WTC11 (cell line): Measurements from ENCODE around the gene NNT. TPM values are rescaled to one million over a fixed set of nuclear protein-coding genes. Genes with fewer than 3 reads are reported as not detected.
"Not testable (repeated sequence)": the region's sequence is repeated elsewhere in the genome, so short reads cannot be mapped to it uniquely, and the experiment has no call there.

Experiments used
- ATAC-seq: fragments of 200-7000 bp; cut with Tn5 transposase; 2 replicates; pipeline ENCODE4 v1.10.0; 2021; ENCODE audit warnings: mild to moderate bottlenecking, moderate library complexity
- CTCF ChIA-PET: fragments of 300-600 bp; sonication (Branson Sonifier 250); formaldehyde crosslinking; loops from one replicate; lab custom pipeline; 2021; ENCODE audit warnings: antibody characterized with exemption; lab: Charles Lee
- POLR2A ChIA-PET: fragments of 350-600 bp; sonication (Branson Sonifier 250); formaldehyde crosslinking; loops from one replicate; lab custom pipeline; 2021; ENCODE audit warnings: antibody characterized with exemption; lab: Charles Lee
- DNase-seq: peaks from one replicate; pipeline ENCODE4 v3.0.0; 2021; ENCODE audit warnings: low spot score
- H3K27ac Mint-ChIP-seq: 2 replicates; pipeline ENCODE4 v1.8.0; 2021; ENCODE audit warnings: mixed read lengths
- H3K27me3 Mint-ChIP-seq: 2 replicates; pipeline ENCODE4 v1.8.0; 2021; ENCODE audit warnings: low read depth, mild to moderate bottlenecking, moderate library complexity, mixed read lengths
- H3K36me3 Mint-ChIP-seq: 2 replicates; pipeline ENCODE4 v1.8.0; 2021; ENCODE audit warnings: mixed read lengths
- H3K4me1 Mint-ChIP-seq: 2 replicates; pipeline ENCODE4 v1.8.0; 2022; ENCODE audit warnings: mixed read lengths
- H3K4me3 Mint-ChIP-seq: 2 replicates; pipeline ENCODE4 v1.8.0; 2021; ENCODE audit warnings: mild to moderate bottlenecking, moderate library complexity, mixed read lengths
- H3K9me3 Mint-ChIP-seq: 2 replicates; pipeline ENCODE4 v1.8.0; 2021; ENCODE audit warnings: mixed read lengths
- CBFB ChIP-seq: sonication (generic); formaldehyde crosslinking; IDR thresholded peaks from 2 replicates; pipeline ENCODE4 v1.8.1; 2022; ENCODE audit warnings: mild to moderate bottlenecking, low read depth, missing genetic modification reagents
- IRF2 ChIP-seq: sonication (generic); formaldehyde crosslinking; IDR thresholded peaks from 2 replicates; pipeline ENCODE4 v1.8.0; 2022; ENCODE audit warnings: low read depth, missing genetic modification reagents, borderline replicate concordance
- KAT7 ChIP-seq: sonication (generic); formaldehyde crosslinking; IDR thresholded peaks from 2 replicates; pipeline ENCODE4 v1.8.1; 2023; ENCODE audit warnings: missing genetic modification reagents, mild to moderate bottlenecking, borderline replicate concordance
- NR2C2 ChIP-seq: sonication (generic); formaldehyde crosslinking; IDR thresholded peaks from 2 replicates; pipeline ENCODE4 v1.8.0; 2022; ENCODE audit warnings: mild to moderate bottlenecking, missing genetic modification reagents
- PRRX2 ChIP-seq: fragments of 250-450 bp; sonication (Bioruptor Pico); IDR thresholded peaks from 2 replicates; pipeline ENCODE4 v1.8.0; 2021; ENCODE audit warnings: mild to moderate bottlenecking
- TEAD1 ChIP-seq: sonication (generic); formaldehyde crosslinking; IDR thresholded peaks from 2 replicates; pipeline ENCODE4 v1.8.0; 2022; ENCODE audit warnings: mild to moderate bottlenecking, missing genetic modification reagents
- TP53 ChIP-seq: sonication (generic); formaldehyde crosslinking; IDR thresholded peaks from 2 replicates; pipeline ENCODE4 v1.8.1; 2023; ENCODE audit warnings: mild to moderate bottlenecking, missing genetic modification reagents
- total RNA-seq: library from RNA; stranded (reverse); gene quantifications from 3 replicates; pipeline ENCODE4 v1.2.3, GENCODE V29; 2021
- TF ChIP-seq, protein P1 (sequence below): sonication (generic); formaldehyde crosslinking; IDR thresholded peaks from 2 replicates; pipeline ENCODE4 v1.8.0; 2023; ENCODE audit warnings: missing genetic modification reagents
- TF ChIP-seq, protein P2 (sequence below): fragments of 250-450 bp; sonication (Bioruptor Pico); IDR thresholded peaks from 2 replicates; pipeline ENCODE4 v2.1.2; 2022; ENCODE audit warnings: mild to moderate bottlenecking, moderate library complexity
- TF ChIP-seq, protein P3 (sequence below): sonication (generic); formaldehyde crosslinking; IDR thresholded peaks from 2 replicates; pipeline ENCODE4 v1.8.0; 2022; ENCODE audit warnings: missing genetic modification reagents
- TF ChIP-seq, protein P4 (sequence below): sonication (generic); formaldehyde crosslinking; IDR thresholded peaks from 2 replicates; pipeline ENCODE4 v1.8.0; 2023; ENCODE audit warnings: mild to moderate bottlenecking, missing genetic modification reagents
- TF ChIP-seq, protein P5 (sequence below): sonication (generic); formaldehyde crosslinking; IDR thresholded peaks from 2 replicates; pipeline ENCODE4 v1.8.1; 2023; ENCODE audit warnings: mild to moderate bottlenecking, missing genetic modification reagents

Gene NNT
- total RNA-seq, 1 experiment from 2014 or later = 37.6 TPM

DNA sequence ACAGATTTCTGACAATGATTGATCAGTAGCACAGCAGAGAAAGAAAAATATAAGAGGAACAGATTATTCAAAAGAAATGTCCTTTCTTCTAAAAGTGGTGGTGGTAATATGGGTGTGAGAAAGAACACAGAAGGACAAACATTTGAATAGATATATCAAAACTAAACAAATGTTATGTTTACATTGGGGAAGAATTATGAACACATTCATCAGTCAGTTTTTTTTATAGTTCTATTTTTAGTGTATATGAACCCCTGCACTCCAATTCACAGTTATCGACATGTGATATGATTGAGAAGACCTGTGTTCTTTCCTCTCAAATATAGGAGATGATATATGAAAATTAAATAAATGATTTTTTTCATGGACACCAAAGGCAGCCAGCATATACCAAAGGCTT is 128.6 kb downstream of the NNT start:
- ATAC-seq = no peak
- no peak for DNase-seq
- H3K36me3 Mint-ChIP-seq = no peaks in the 10 kb centered on the region
- no peaks in the 10 kb centered on the region for H3K9me3 Mint-ChIP-seq
- no peak overlapping the region for H3K27ac Mint-ChIP-seq
- ChIA-PET POLR2A (no interaction called here), CTCF (interaction anchor here (0.6 to 1.6 kb wide), 5 partner anchors 123 to 811 kb away, joined by 3 to 6 read pairs (median 4); no protein-coding TSS in a partner anchor)
- TF ChIP-seq, protein P1, sequence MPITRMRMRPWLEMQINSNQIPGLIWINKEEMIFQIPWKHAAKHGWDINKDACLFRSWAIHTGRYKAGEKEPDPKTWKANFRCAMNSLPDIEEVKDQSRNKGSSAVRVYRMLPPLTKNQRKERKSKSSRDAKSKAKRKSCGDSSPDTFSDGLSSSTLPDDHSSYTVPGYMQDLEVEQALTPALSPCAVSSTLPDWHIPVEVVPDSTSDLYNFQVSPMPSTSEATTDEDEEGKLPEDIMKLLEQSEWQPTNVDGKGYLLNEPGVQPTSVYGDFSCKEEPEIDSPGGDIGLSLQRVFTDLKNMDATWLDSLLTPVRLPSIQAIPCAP (CRISPR knock-in tag) = no peak
- TF ChIP-seq KAT7 (CRISPR knock-in tag) = no peak
- H3K27me3 Mint-ChIP-seq = no peaks in the 10 kb centered on the region
- H3K4me1 Mint-ChIP-seq = no peaks in the 10 kb centered on the region
- H3K4me3 Mint-ChIP-seq = no peak overlapping the region

DNA sequence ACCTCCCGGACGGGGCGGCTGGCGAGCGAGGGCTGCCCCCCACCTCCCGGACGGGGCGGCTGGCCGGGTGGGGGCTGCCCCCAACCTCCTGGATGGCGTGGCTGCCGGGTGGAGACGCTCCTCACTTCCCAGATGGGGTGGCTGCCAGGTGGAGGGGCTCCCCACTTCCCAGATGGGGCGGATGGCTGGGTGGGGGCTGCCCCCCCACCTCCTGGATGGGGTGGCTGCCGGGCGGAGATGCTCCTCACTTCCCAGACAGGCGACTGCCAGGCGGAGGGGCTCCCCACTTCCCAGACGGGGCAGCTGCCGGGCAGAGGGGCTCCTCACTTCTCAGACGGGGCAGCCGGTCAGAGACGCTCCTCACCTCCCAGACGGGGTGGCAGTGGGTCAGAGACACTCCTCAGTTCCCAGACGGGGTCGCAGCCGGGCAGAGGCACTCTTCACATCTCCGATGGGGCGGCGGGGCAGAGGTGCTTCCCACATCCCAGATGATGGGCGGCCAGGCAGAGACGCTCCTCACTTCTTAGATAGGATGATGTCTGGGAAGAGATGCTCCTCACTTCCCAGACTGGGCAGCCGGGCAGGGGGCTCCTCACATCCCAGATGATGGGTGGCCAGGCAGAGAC is 143.1 kb downstream of the NNT start:
- H3K4me1 Mint-ChIP-seq, H3K27ac Mint-ChIP-seq, H3K27me3 Mint-ChIP-seq, H3K4me3 Mint-ChIP-seq, CTCF ChIA-PET, DNase-seq, POLR2A ChIA-PET, ATAC-seq: not testable (repeated sequence)
- H3K9me3 Mint-ChIP-seq = peaks cover 42% of the 10 kb centered on the region
- H3K36me3 Mint-ChIP-seq = peaks cover 23% of the 10 kb centered on the region

DNA sequence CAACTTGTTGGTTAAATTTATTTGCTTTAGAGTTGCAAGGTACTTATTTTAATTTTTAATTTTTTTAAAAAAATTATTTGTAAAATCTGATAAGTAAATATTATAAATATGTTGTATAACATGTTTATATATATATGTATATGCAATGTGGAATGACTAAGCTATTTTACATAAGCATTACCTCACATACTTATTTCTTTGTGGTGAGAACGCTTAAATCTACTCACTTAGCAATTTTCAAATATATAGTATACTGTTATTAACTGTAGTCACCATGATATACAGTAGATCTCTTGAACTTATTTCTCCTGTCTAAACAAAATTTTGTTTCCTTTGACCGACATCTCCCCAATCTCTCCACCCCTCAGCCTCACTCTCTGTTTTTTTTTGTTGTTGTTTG is 147.8 kb downstream of the NNT start:
- no peak overlapping the region for H3K27ac Mint-ChIP-seq
- H3K27me3 Mint-ChIP-seq = no peaks in the 10 kb centered on the region; the same call in none of the 2 replicates
- H3K9me3 Mint-ChIP-seq = peaks cover 72% of the 10 kb centered on the region
- peaks cover 54% of the 10 kb centered on the region for H3K36me3 Mint-ChIP-seq
- H3K4me1 Mint-ChIP-seq = no peaks in the 10 kb centered on the region
- TF ChIP-seq, protein P2, sequence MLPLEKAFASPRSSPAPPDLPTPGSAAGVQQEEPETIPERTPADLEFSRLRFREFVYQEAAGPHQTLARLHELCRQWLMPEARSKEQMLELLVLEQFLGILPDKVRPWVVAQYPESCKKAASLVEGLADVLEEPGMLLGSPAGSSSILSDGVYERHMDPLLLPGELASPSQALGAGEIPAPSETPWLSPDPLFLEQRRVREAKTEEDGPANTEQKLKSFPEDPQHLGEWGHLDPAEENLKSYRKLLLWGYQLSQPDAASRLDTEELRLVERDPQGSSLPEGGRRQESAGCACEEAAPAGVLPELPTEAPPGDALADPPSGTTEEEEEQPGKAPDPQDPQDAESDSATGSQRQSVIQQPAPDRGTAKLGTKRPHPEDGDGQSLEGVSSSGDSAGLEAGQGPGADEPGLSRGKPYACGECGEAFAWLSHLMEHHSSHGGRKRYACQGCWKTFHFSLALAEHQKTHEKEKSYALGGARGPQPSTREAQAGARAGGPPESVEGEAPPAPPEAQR (CRISPR knock-in tag) = no peak
- TF ChIP-seq TP53 (CRISPR knock-in tag) (no peak), CBFB (CRISPR knock-in tag) (no peak), TEAD1 (CRISPR knock-in tag) (no peak), NR2C2 (CRISPR knock-in tag) (no peak), IRF2 (CRISPR knock-in tag) (no peak), PRRX2 (CRISPR knock-in tag) (no peak)
- TF ChIP-seq, protein P3, sequence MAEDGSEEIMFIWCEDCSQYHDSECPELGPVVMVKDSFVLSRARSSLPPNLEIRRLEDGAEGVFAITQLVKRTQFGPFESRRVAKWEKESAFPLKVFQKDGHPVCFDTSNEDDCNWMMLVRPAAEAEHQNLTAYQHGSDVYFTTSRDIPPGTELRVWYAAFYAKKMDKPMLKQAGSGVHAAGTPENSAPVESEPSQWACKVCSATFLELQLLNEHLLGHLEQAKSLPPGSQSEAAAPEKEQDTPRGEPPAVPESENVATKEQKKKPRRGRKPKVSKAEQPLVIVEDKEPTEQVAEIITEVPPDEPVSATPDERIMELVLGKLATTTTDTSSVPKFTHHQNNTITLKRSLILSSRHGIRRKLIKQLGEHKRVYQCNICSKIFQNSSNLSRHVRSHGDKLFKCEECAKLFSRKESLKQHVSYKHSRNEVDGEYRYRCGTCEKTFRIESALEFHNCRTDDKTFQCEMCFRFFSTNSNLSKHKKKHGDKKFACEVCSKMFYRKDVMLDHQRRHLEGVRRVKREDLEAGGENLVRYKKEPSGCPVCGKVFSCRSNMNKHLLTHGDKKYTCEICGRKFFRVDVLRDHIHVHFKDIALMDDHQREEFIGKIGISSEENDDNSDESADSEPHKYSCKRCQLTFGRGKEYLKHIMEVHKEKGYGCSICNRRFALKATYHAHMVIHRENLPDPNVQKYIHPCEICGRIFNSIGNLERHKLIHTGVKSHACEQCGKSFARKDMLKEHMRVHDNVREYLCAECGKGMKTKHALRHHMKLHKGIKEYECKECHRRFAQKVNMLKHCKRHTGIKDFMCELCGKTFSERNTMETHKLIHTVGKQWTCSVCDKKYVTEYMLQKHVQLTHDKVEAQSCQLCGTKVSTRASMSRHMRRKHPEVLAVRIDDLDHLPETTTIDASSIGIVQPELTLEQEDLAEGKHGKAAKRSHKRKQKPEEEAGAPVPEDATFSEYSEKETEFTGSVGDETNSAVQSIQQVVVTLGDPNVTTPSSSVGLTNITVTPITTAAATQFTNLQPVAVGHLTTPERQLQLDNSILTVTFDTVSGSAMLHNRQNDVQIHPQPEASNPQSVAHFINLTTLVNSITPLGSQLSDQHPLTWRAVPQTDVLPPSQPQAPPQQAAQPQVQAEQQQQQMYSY = no peak
- TF ChIP-seq, protein P4, sequence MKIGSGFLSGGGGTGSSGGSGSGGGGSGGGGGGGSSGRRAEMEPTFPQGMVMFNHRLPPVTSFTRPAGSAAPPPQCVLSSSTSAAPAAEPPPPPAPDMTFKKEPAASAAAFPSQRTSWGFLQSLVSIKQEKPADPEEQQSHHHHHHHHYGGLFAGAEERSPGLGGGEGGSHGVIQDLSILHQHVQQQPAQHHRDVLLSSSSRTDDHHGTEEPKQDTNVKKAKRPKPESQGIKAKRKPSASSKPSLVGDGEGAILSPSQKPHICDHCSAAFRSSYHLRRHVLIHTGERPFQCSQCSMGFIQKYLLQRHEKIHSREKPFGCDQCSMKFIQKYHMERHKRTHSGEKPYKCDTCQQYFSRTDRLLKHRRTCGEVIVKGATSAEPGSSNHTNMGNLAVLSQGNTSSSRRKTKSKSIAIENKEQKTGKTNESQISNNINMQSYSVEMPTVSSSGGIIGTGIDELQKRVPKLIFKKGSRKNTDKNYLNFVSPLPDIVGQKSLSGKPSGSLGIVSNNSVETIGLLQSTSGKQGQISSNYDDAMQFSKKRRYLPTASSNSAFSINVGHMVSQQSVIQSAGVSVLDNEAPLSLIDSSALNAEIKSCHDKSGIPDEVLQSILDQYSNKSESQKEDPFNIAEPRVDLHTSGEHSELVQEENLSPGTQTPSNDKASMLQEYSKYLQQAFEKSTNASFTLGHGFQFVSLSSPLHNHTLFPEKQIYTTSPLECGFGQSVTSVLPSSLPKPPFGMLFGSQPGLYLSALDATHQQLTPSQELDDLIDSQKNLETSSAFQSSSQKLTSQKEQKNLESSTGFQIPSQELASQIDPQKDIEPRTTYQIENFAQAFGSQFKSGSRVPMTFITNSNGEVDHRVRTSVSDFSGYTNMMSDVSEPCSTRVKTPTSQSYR = no peak
- TF ChIP-seq, protein P5, sequence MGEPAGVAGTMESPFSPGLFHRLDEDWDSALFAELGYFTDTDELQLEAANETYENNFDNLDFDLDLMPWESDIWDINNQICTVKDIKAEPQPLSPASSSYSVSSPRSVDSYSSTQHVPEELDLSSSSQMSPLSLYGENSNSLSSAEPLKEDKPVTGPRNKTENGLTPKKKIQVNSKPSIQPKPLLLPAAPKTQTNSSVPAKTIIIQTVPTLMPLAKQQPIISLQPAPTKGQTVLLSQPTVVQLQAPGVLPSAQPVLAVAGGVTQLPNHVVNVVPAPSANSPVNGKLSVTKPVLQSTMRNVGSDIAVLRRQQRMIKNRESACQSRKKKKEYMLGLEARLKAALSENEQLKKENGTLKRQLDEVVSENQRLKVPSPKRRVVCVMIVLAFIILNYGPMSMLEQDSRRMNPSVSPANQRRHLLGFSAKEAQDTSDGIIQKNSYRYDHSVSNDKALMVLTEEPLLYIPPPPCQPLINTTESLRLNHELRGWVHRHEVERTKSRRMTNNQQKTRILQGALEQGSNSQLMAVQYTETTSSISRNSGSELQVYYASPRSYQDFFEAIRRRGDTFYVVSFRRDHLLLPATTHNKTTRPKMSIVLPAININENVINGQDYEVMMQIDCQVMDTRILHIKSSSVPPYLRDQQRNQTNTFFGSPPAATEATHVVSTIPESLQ (CRISPR knock-in tag) = no peak
- no peak overlapping the region for H3K4me3 Mint-ChIP-seq
- POLR2A ChIA-PET = no interaction called here
- ATAC-seq (no peak), DNase-seq (no peak)
- CTCF ChIA-PET = no interaction called here
